Activated CD4-positive, alpha-beta T cell treated with anti-CD3 and anti-CD28 coated beads, Interleukin-2, amount 50 U/mL, for 16 hours (primary cell): ENCODE measurements around the gene MYLIP.
A peak's percentile ranks its signal among the peaks of the same experiment; 100 is the strongest.

Experiments
- DNase-seq: peaks from one replicate; pipeline ENCODE4 v3.0.0-alpha.2; 2020

Gene MYLIP

DNA sequence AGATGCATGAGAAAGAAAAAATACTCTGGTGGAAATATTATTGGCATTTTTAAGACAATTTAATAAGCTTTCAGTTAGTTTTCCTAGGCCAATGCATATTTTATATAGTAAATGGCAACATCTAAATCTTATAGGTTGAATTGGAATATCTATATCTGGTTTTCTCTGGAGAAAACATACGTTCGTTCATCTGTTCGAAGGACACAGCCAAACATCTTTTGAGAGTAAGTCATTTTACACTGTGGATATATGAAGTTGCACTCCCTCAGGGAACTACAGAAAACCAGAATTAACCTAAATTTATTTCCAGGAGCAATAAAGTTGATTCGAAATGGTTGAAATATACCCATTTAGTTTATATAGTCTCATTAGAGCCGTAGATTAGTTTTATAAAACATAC is 49.0 kb downstream of the MYLIP start:
- no peak for DNase-seq

DNA sequence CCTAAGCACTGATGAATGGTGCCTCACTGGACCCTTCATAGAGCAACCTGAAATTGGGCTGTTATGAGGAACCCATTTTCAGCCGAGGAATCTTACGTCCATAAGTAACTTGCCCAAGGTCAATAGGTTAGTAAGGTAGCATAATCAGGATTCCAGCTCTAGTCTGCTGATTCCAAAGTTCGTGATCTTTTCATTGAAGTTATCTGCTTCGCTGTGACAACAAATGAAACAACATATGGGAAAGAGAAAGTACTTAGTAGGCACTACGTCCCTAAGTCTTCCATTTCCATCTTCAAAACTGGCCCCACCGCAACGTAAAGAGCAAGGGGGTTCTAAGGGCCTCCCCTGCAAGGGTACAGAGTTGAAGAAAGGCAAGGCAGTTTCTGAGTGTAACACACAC is 49.5 kb downstream of the MYLIP start:
- DNase-seq: no peak

DNA sequence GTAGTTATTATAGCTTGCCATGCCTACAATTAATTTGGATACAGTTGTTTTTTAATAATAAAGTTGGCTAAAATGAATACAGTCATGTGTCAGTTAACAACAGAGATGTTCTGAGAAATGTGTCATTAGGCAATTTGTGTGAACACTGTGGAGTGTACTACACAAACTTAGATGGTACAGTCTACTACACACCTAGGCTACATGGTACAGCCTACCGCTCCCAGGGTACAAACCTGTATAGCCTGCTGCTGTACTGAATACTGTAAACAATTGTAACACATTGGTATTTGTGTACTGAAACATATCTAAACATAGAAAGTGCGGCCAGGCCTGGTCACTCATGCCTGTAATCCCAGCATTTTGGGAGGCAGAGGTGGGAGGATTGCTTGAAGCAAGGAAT is 50.2 kb downstream of the MYLIP start:
- DNase-seq: no peak

DNA sequence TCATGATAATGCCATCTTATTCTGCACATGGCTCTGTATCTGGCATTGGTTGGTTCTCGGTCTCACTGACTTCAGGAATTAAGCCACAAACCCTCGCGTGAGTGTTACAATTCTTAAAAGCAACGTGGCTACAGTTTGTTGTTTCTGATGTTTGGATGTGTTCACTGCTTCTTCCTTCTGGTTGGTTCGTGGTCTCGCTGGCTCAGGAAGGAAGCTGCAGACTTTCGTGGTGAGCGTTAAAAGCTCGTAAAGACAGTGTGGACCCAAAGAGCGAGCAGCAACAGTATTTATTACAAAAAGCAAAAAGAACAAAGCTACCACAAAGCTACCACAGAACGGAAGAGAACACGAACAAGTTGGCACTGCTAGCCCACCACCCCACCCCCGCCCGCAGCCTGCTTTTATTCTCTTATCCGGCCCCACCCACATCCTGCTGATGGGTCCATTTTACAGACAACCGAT is 51.1 kb downstream of the MYLIP start:
- DNase-seq: peak; percentile 29

DNA sequence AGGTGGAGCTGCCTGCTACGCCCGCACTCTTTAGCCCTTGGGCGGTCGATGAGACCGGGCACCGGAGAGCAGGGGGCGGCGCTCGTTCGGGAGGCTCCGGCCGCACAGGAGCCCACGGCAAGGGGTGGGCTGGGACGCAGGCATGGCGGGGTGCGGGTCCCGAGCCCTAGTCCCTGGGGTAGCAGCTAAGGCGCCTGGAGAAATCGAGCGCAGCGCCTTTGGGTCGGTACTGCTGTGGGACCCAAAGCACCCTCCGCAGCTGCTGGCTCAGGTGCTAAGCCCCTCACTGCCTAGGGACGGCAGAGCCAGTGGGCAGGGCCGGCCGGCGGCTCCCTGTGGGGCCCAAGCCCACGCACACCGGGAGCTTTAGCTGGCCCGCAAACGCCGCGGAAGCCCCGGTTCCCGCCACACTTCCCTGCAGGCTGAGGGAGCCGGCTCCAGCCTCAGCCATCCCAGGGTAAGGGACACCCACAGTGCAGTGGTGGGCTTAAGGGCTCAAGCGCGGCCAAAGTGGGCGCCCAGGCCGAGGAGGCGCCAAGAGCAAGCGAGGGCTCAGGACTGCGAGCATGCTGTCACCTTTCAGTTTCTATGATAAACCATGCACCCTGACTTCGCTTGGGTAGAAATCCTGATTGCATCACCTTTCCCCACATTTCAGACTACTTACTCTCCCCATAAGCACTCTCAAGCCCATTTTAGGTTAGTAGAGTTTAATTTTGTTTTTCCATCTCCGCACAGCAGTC is 52.0 kb downstream of the MYLIP start:
- DNase-seq: no peak

DNA sequence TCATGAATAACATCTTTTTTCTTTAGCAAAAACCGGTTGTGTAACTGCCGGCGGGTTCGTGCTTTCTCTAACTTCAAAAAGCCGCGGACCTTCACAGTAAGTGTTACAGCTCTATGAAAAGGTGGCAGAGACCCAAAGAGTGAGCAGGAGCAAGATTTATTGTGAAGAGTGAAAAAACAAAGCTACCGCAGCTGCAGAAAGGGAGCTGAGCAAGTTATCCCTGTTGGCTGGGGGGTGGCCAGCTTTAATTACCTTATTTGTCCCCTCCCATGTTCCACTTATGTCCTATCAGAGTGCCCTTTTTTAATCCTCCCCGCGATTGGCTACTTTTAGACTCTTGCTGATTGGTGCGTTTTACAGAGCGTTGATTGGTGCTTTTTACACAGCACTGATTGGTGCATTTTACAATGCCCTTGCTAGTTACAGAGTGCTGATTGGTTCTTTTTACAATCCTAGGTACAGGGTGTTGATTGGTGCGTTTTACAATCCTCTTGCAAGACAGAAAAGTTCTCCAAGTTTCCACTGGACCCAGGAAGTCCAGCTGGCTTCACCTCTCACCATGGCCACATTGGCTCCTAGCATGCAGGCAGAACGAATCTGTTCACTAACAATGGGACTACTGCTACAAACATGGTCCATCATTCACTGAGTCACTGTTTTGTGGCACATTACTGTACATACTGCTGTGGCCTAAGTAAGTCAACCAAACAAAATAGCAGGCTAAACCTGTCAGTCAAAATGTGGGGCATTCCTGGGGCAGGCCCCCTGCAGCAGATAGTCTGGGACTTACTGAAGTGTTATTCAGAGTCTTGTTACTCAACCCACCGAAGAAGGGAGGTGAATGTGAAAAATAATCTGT is 52.8 kb downstream of the MYLIP start:
- DNase-seq: no peak

DNA sequence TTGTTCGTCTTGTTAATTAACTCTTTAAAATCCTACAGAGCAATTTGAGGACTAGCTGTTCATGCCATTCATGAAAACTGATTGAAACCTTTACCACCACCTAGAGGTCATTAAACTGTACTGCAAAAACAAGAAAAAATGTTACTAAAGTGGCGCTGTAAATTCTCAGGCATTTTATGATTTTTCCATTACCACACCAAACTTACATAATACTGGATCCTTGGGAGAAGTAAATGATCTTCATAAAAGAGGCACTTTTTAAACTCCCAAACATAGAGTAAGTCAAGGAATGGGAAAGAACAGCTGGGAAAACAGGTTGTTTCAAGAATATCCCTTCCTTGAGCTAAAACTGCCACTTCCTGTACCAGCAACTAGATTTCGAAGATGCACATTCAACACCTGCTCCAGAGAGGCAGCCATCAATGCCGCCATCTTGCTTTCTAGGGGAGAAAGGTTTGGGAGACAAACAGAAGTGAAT is 54.3 kb downstream of the MYLIP start:
- peak; percentile 44 for DNase-seq

DNA sequence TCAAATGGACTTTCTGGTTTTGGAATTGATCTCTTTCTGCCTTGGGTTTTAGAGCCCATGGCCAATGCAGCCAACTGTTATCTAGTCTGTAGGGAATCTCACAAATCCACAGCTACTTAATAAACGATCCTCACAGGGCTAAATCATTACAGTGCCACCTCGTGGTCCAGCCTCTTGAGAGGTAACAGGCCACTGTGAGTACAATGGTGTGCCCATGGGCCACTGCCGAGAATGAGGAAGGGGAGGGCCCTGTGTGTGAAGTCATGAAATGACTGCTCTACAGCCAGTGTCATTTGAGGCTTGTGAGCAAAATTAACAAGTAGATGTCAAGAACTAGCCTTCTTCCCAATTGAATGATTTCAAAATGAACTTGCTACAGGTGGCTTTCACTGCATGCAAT is 55.2 kb downstream of the MYLIP start:
- DNase-seq: peak; percentile 27

DNA sequence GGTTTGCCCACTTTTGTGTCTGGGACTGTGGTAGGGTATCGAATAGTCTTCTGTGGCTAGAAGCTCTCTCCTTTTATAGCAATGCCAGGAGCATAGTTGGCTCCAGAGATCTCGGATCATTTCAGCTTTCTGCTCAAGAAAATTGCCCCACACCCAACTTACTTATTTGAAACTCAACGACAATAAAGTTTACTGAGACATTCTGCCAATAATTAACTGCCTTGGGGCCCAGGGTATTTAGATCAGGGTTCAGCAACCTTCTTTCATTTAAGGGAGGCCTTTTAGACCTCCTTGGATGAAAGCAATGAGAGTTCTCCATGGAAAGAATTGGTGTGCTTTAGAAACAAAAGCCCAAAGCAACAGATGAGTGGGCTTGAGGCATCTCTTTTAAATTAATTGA is 55.7 kb downstream of the MYLIP start:
- DNase-seq: no peak

DNA sequence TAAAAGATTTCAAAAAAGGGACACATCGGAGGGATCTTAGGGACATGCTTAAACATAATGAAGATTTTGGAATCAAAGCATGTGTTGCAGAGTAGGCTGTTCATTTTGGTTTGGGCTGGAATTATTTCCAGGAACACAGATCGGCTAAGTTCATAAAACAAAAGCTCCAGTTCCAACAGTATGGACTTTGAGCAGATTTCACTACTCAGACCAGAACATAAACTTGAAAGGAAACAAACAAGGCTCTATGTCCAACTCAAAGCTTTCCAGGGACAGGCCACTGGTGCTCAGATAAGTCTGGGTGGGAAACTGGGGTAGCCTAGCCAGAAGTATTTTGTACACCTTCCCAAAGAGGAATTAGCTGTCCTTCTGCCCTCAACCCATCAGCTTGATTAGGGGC is 58.3 kb downstream of the MYLIP start:
- DNase-seq: no peak

DNA sequence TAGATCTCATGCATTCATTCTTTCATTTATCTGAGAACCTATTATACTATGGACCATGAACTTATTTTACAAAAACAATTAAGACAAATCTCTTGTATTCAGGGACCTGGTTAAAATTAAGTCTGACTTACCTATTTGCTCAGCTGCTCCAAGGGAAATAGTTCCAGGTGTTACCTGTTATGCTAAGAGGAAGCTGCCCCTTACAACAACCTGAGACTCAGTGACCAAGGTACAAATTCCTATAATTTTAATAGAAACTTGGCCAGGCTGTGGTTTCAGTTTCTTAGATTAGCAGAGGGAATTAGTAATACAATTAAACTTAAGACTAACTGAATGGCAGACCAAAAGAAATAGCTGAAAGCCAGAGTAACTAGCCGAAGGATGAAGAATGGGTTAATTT is 61.3 kb downstream of the MYLIP start:
- no peak for DNase-seq

DNA sequence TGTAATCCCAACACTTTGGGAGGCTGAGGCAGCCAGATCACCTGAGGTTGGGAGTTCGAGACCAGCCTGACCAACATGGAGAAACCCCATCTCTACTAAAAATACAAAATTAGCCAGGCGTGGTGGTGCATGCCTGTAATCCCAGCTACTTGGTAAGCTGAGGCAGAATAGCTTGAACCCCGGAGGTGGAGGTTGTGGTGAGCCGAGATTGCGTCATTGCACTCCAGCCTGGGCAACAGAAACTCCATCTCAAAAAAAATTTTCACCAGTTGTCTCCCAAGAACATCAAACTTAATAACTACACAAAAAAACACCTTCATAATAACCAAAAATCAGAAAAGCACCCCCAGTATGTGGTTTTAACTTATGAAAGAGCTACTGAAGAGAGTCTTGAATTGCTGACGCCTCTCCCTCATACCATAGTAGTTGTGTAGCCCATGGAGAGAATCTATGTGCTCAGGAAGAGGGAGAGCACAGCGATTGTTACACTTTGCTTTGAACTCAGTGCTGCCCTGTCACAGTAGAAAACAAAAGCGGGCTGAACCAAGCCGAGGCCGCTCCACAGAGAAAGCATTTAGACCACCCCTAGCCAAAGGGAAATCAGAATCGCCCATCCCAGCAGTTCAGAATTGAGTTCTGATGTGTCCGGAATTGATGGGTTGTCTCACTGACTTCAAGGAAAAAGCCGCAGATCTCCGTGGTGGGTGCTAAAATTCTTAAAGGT is 67.5 kb downstream of the MYLIP start:
- DNase-seq: no peak

DNA sequence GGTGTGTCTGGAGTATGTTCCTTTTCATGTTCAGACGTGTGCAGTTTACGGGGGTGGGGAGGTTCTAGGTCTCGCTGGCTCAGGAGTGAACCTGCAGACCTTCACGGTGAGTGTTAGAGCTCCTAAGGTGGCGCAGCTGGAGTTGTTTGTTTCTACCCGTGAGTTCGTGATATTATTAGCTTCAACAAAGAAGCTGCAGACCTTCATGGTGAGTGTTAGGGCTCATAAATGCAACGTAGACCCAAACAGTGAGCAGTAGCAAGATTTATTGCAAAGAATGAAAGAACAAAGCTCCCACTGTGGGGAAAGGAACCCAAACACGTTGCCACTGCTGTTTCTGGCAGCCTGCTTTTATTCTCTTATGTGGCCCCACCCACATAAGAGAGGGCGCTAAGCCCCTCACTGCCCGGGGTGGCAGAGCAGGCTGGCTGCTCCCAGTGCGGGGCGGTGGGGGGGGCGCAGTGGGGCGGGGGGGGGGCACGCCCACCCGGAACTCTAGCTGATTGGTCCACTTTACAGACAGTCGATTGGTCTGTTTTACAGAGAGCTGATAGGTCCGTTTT is 68.2 kb downstream of the MYLIP start:
- no peak for DNase-seq
